Mesothelial cell of epicardium (in vitro differentiated cells): ENCODE data around the gene FUT9. TPM values are rescaled to one million over a fixed set of nuclear protein-coding genes. Genes with fewer than 3 reads are reported as not detected.

Source experiments
- DNase-seq, 2 experiments: peaks; one replicate each; pipeline ENCODE4 v3.0.0; 2021; ENCODE audit warnings: low spot score in 2 of 2; ENCODE audit not compliant: unreplicated experiment in 2 of 2
- H3K27ac Mint-ChIP-seq: 2 replicates; pipeline ENCODE4 v1.8.0; 2021; ENCODE audit warnings: mixed read lengths
- H3K27me3 Mint-ChIP-seq: 2 replicates; pipeline ENCODE4 v1.8.0; 2021; ENCODE audit warnings: low read depth, mixed read lengths
- H3K36me3 Mint-ChIP-seq: 2 replicates; pipeline ENCODE4 v1.8.0; 2021; ENCODE audit warnings: mixed read lengths
- H3K4me1 Mint-ChIP-seq: 2 replicates; pipeline ENCODE4 v1.8.0; 2021; ENCODE audit warnings: mixed read lengths
- H3K4me3 Mint-ChIP-seq: 2 replicates; pipeline ENCODE4 v1.8.0; 2021; ENCODE audit warnings: mild to moderate bottlenecking, moderate library complexity, mixed read lengths
- H3K9me3 Mint-ChIP-seq: 2 replicates; pipeline ENCODE4 v1.8.0; 2021; ENCODE audit warnings: mixed read lengths
- total RNA-seq: library from RNA; stranded (reverse); gene quantifications from 3 replicates; pipeline ENCODE4 v1.2.1, GENCODE V29; 2021
- TF ChIP-seq, protein P1 (sequence below): fragments of 200-600 bp; sonication (generic); IDR thresholded peaks from one replicate; pipeline ENCODE4 v1.5.0; 2021; ENCODE audit warnings: antibody characterized with exemption; ENCODE audit not compliant: unreplicated experiment

Gene FUT9
- total RNA-seq, 1 donor from 2014 or later, result 3.0 TPM

DNA sequence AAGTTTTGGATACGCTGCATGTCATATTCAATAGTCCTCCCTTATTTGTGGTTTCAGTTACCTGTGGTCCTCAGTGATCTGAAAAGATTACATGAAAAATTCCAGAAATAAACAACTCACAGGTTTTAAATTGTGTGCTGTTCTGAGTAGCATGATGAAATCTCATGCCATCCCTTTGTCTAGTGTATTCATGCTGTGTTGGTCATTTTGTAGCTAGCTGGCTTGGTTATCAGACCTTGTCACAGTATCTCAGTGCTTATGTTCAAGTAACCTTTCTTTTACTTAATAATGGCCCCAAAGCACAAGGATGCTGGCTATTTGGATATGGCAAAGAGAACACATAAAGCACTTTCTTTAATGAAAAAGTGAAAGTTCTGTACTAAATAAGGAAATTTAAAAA is 78.3 kb downstream of the FUT9 start:
- H3K36me3 Mint-ChIP-seq, result no peaks in the 10 kb centered on the region
- DNase-seq, result no peak

DNA sequence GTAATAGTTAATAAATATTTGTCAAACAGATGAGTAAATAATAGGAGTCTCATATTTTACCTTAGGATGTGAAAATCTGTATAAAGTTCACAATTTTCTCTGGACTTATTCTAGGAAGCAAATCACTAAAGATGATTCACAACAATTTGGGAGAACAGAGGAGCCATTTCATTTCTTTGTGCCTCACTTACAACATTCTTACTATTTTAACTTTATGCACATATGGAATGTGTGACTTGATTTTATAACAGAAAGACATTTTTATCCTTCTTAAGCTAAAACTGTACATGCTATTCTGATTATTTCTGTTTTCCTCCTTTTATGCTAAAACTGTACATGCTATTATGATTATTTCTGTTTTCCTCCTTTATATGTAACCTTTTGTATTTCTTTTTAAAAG is 83.3 kb downstream of the FUT9 start:
- Mint-ChIP-seq H3K4me3 (no peak overlapping the region), H3K4me1 (no peaks in the 10 kb centered on the region), H3K27ac (no peak overlapping the region), H3K9me3 (no peaks in the 10 kb centered on the region), H3K27me3 (no peaks in the 10 kb centered on the region), H3K36me3 (no peaks in the 10 kb centered on the region)
- TF ChIP-seq, protein P1, sequence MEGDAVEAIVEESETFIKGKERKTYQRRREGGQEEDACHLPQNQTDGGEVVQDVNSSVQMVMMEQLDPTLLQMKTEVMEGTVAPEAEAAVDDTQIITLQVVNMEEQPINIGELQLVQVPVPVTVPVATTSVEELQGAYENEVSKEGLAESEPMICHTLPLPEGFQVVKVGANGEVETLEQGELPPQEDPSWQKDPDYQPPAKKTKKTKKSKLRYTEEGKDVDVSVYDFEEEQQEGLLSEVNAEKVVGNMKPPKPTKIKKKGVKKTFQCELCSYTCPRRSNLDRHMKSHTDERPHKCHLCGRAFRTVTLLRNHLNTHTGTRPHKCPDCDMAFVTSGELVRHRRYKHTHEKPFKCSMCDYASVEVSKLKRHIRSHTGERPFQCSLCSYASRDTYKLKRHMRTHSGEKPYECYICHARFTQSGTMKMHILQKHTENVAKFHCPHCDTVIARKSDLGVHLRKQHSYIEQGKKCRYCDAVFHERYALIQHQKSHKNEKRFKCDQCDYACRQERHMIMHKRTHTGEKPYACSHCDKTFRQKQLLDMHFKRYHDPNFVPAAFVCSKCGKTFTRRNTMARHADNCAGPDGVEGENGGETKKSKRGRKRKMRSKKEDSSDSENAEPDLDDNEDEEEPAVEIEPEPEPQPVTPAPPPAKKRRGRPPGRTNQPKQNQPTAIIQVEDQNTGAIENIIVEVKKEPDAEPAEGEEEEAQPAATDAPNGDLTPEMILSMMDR, result no peak
- no peak for DNase-seq

More for the DNA sequence above, 78.3 kb downstream of the FUT9 start:
- TF ChIP-seq, protein P1, result no peak
- no peaks in the 10 kb centered on the region for H3K27me3 Mint-ChIP-seq
- H3K4me1 Mint-ChIP-seq, result no peaks in the 10 kb centered on the region
- H3K4me3 Mint-ChIP-seq, result no peak overlapping the region
- H3K27ac Mint-ChIP-seq, result no peak overlapping the region
- H3K9me3 Mint-ChIP-seq, result peaks cover 5% of the 10 kb centered on the region

DNA sequence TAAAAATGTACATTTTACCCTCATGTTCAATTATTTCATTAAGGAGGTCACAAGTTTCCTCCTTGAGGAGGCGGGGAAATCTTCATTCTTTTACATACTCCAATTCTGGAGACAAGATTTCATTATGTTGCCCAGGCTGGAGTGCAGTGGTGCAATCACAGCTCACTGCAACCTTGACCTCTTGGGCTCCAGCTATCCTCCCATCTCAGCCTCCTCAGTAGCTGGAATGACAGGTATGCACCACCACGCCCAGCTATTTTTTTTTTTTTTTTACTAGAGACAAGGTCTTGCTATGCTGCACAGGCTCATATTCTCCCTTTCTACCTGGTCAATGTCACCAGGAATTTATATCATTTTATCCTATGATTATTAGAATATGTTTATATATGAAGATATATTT is 85.8 kb downstream of the FUT9 start:
- no peaks in the 10 kb centered on the region for H3K27me3 Mint-ChIP-seq
- no peaks in the 10 kb centered on the region for H3K9me3 Mint-ChIP-seq
- no peak overlapping the region for H3K4me3 Mint-ChIP-seq
- TF ChIP-seq, protein P1, result no peak
- DNase-seq, result no peak
- H3K4me1 Mint-ChIP-seq, result peaks cover 10% of the 10 kb centered on the region
- no peaks in the 10 kb centered on the region for H3K36me3 Mint-ChIP-seq
- H3K27ac Mint-ChIP-seq, result no peak overlapping the region

DNA sequence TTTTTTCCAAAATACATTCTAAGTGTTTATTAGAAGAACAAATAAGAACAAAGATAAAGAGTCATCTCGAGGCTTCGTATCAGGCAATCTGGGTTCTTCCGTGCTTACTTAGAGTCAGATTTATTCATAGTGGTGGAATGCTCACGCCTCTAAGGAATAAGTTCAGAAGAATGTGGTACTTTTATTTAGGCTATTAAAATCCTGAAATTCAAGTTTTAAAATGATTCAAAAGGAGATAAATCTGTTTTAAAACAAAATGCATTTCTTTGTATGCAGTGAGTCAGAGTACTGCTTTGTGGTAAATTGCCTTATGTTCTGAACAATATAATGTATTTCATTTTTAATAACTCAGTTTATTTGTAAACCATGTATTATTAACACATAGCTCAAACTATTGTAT is 89.1 kb downstream of the FUT9 start:
- TF ChIP-seq, protein P1, result no peak
- peaks cover 10% of the 10 kb centered on the region for H3K4me1 Mint-ChIP-seq
- peak overlapping the region; percentile 19 for H3K27ac Mint-ChIP-seq
- DNase-seq, result no peak
- no peaks in the 10 kb centered on the region for H3K36me3 Mint-ChIP-seq
- no peak overlapping the region for H3K4me3 Mint-ChIP-seq
- H3K9me3 Mint-ChIP-seq, result no peaks in the 10 kb centered on the region
- no peaks in the 10 kb centered on the region for H3K27me3 Mint-ChIP-seq

DNA sequence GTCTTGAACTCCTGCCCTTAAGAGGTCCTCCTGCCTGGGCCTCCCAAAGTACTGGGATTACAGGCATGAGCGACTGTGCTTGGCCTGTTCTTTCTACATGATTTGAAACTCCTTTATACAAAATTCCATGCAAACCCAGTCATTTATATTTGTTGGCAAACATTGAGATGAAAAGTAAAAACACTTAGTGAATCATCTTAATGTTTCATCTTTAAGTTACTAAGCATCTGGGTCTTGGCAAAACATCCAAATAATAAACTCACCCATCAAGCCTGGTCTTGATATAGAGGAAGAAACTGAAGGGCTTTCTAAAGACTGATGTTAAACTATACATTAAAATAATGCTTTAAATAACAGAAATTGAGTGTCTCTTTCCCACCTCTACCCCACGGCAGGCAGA is 95.1 kb downstream of the FUT9 start:
- H3K9me3 Mint-ChIP-seq, result no peaks in the 10 kb centered on the region
- TF ChIP-seq, protein P1, result no peak
- no peak overlapping the region for H3K27ac Mint-ChIP-seq
- no peak for DNase-seq
- H3K36me3 Mint-ChIP-seq, result no peaks in the 10 kb centered on the region
- H3K4me1 Mint-ChIP-seq, result peaks cover 7% of the 10 kb centered on the region
- no peak overlapping the region for H3K4me3 Mint-ChIP-seq
- H3K27me3 Mint-ChIP-seq, result no peaks in the 10 kb centered on the region

DNA sequence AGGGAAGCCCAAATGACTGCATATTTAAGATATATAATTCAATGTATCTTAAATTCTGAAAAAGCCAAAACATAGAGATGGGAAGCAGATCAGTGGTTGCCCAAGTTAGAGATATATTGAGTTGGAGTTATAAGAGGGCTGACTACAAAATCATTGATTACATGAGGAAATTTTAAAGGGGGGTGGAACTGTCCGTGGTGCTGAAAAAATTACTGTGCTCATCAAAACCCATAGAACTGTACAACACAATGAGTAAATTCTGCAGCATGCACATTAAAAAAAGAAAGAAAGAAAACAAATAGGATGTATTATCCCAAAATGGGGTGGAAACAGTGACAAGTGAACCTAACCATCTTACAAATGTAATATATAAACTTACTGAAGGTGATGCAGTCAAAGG is 100.9 kb downstream of the FUT9 start:
- Mint-ChIP-seq H3K9me3 (no peaks in the 10 kb centered on the region), H3K4me3 (no peak overlapping the region), H3K4me1 (no peaks in the 10 kb centered on the region), H3K27ac (no peak overlapping the region), H3K27me3 (no peaks in the 10 kb centered on the region), H3K36me3 (no peaks in the 10 kb centered on the region)
- no peak for DNase-seq
- TF ChIP-seq, protein P1, result no peak
